Neural crest cell (in vitro differentiated cells): Measurements from ENCODE around the gene NHS. TPM values are rescaled to one million over a fixed set of nuclear protein-coding genes. Genes with fewer than 3 reads are reported as not detected.
A peak's percentile ranks its signal among the peaks of the same experiment; 100 is the strongest.

Source experiments
- DNase-seq: peaks from one replicate; pipeline ENCODE4 v3.0.0; 2021; ENCODE audit warnings: low read depth, mixed read lengths, low spot score
- H3K27ac Mint-ChIP-seq: one replicate; pipeline ENCODE4 v1.8.0; 2021; ENCODE audit warnings: mild to moderate bottlenecking, mixed read lengths; ENCODE audit not compliant: unreplicated experiment
- H3K27me3 Mint-ChIP-seq: 2 replicates; pipeline ENCODE4 v1.8.0; 2021; ENCODE audit warnings: low read depth, mild to moderate bottlenecking, mixed read lengths
- H3K36me3 Mint-ChIP-seq: 2 replicates; pipeline ENCODE4 v1.8.0; 2021; ENCODE audit warnings: low read depth, mild to moderate bottlenecking, mixed read lengths
- H3K4me1 Mint-ChIP-seq: 2 replicates; pipeline ENCODE4 v1.8.0; 2021; ENCODE audit warnings: mixed read lengths
- H3K4me3 Mint-ChIP-seq: one replicate; pipeline ENCODE4 v1.8.0; 2021; ENCODE audit warnings: mild to moderate bottlenecking, mixed read lengths
- H3K9me3 Mint-ChIP-seq: 2 replicates; pipeline ENCODE4 v1.8.0; 2021; ENCODE audit warnings: mixed read lengths
- total RNA-seq: library from RNA; stranded (reverse); gene quantifications from 2 replicates; pipeline ENCODE4 v1.2.1, GENCODE V29; 2021
- TF ChIP-seq, protein P1 (sequence below): fragments of 200-600 bp; sonication (generic); conservative IDR thresholded peaks from 2 replicates; pipeline ENCODE4 v1.5.0; 2021; ENCODE audit warnings: antibody characterized with exemption, mild to moderate bottlenecking

NHS gene
- total RNA-seq, 1 donor from 2014 or later: 10.7 TPM

DNA sequence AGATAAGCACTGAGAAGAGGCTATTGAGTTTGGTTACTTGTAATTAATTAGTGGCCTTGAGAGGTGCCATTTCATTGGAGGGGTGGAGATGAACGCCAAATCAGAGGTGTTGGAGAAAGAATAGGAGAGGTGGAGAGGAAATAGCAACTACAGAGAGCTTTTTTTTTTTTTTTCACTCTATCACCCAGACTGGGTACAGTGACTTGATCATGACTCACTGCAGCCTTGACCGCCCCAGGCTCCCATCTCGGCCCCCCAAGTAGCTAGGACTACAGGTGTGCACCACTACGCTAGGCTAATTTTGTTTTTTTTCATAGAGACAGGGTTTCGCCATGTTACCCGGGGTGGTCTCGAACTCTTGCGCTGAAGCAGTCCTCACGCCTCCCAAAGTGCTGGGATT is 5.2 kb downstream of the NHS start:
- Mint-ChIP-seq H3K9me3 (peaks cover 13% of the 10 kb centered on the region), H3K27ac (no peak overlapping the region), H3K36me3 (peaks cover 16% of the 10 kb centered on the region), H3K4me1 (peaks cover 12% of the 10 kb centered on the region), H3K27me3 (peaks cover 60% of the 10 kb centered on the region), H3K4me3 (peak overlapping the region; percentile 14)
- no peak for DNase-seq
- TF ChIP-seq, protein P1, sequence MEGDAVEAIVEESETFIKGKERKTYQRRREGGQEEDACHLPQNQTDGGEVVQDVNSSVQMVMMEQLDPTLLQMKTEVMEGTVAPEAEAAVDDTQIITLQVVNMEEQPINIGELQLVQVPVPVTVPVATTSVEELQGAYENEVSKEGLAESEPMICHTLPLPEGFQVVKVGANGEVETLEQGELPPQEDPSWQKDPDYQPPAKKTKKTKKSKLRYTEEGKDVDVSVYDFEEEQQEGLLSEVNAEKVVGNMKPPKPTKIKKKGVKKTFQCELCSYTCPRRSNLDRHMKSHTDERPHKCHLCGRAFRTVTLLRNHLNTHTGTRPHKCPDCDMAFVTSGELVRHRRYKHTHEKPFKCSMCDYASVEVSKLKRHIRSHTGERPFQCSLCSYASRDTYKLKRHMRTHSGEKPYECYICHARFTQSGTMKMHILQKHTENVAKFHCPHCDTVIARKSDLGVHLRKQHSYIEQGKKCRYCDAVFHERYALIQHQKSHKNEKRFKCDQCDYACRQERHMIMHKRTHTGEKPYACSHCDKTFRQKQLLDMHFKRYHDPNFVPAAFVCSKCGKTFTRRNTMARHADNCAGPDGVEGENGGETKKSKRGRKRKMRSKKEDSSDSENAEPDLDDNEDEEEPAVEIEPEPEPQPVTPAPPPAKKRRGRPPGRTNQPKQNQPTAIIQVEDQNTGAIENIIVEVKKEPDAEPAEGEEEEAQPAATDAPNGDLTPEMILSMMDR: no peak

DNA sequence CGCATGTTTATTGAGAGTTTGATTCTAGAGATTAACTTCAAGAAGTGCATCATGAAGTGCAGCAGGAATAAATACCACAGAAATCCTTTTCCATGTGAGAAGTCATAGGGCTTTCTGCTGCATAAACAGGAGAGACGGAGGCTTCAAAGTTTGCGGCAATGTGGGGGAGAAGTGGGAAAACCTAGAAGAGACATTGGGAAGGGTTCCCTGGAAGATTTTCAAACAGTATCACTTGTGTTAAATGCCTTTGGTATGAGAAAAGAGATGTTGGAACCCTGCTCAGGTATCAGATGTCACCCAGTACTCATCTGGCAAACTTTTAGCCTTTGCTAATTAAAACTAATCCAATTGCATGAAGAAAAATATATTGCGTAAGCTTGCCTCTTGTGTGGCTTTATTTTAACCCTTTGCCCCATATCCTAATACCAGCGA is 15.4 kb downstream of the NHS start:
- H3K4me3 Mint-ChIP-seq: no peak overlapping the region
- H3K9me3 Mint-ChIP-seq: no peaks in the 10 kb centered on the region
- DNase-seq: no peak
- no peaks in the 10 kb centered on the region for H3K27me3 Mint-ChIP-seq
- no peaks in the 10 kb centered on the region for H3K4me1 Mint-ChIP-seq
- TF ChIP-seq, protein P1: no peak
- H3K27ac Mint-ChIP-seq: no peak overlapping the region
- H3K36me3 Mint-ChIP-seq: no peaks in the 10 kb centered on the region

DNA sequence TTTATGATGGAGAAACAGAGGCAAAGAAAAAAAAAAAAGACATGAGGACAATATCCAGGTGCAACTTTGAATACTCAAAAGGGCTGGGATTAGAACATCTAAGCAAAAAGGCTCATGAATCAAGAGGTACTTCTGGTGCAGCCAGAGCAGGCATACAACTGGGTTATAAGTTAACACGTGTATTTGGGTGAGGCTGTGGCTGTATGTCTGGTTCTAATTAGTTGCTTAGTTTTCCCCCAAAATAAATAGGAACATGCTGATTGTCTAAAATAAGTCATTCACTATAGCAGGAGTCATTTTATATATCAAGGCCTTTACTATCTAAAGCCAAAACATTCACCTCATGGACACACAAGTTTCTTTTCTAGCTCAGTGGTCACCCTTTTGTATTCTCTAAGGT is 20.2 kb downstream of the NHS start:
- Mint-ChIP-seq H3K36me3 (peaks cover 2% of the 10 kb centered on the region), H3K4me3 (no peak overlapping the region), H3K9me3 (peaks cover 9% of the 10 kb centered on the region), H3K27me3 (no peaks in the 10 kb centered on the region), H3K4me1 (no peaks in the 10 kb centered on the region), H3K27ac (no peak overlapping the region)
- no peak for DNase-seq
- TF ChIP-seq, protein P1: no peak

DNA sequence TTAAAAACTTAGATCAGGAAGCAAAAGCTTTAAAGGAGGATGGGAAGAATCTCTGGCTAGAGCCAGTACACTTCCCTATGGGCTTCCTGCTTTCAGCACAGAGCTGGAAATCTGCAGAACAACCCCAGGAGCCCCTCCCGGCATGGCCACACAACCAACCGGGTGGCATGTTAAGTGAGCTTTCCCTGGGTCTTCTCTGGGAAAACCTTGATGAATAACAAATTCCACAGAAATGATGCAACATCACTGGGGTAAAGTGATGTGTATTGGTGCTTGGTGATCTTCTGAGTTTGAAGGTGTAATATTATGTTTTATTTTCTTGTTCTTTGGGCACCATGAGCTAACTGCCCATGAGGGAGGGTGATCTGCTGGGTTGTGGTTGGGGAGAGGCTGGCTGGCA is 22.1 kb downstream of the NHS start:
- no peak overlapping the region for H3K27ac Mint-ChIP-seq
- TF ChIP-seq, protein P1: no peak
- H3K36me3 Mint-ChIP-seq: peaks cover 2% of the 10 kb centered on the region
- DNase-seq: no peak
- H3K4me3 Mint-ChIP-seq: no peak overlapping the region
- no peaks in the 10 kb centered on the region for H3K27me3 Mint-ChIP-seq
- H3K9me3 Mint-ChIP-seq: peaks cover 9% of the 10 kb centered on the region
- H3K4me1 Mint-ChIP-seq: no peaks in the 10 kb centered on the region

DNA sequence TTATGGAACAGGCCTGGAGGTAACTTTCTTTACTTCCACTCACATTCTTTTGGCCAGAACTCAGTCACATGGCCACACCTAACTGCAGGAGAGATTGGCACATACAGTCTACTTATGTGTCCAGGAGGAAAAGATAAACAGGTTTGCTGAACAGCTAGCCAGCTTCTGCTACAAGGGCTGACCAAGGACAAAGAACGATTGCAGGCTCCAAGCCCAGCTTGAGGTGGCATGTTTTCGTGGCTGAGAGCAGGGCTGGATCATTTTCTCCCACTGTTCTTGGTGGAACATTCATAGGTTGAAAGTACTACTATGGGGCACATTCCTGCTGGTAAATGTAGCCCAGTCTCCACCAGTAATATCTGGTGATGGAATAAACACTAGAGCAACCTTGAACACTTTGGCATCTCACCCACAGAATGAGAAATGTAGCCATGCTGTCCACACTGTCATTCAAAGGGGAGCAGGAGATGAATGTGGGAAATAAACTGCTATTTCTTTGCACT is 28.2 kb downstream of the NHS start:
- peaks cover 7% of the 10 kb centered on the region for H3K27me3 Mint-ChIP-seq
- no peak overlapping the region for H3K4me3 Mint-ChIP-seq
- H3K9me3 Mint-ChIP-seq: peaks cover 5% of the 10 kb centered on the region
- TF ChIP-seq, protein P1: no peak
- DNase-seq: no peak
- H3K36me3 Mint-ChIP-seq: peaks cover 2% of the 10 kb centered on the region
- H3K4me1 Mint-ChIP-seq: peaks cover 4% of the 10 kb centered on the region
- H3K27ac Mint-ChIP-seq: no peak overlapping the region
